ENCODE results near the gene BCAT1. TPM values are rescaled to one million over a fixed set of nuclear protein-coding genes. Genes with fewer than 3 reads are reported as not detected.

Gene BCAT1
- total and polyA plus RNA-seq, 2 donors (not counting 3 experiments of a cell fraction or from before 2014, with no cell fraction given), result 21.6 to 267 TPM

- H3K9me1 ChIP-seq (replicated peaks; ENCODE audit: control insufficient read depth, extremely low read depth, insufficient read depth, low read length), result no peaks in the 10 kb centered on the region
- DNase-seq (ENCODE audit: low read depth, low spot score) (no peak), FAIRE-seq (no peak)
- no TSS peak for BruUV-seq (replicated peaks)
- H4K20me1 ChIP-seq (replicated peaks; ENCODE audit: control insufficient read depth, extremely low read depth, insufficient read depth, low read length), result no peaks in the 10 kb centered on the region
- TF ChIP-seq POLR2AphosphoS5 (IDR thresholded peaks at IDR 0.05; ENCODE audit: insufficient read depth, low read depth, low read length), result no peak
- TF ChIP-seq JUN (IDR thresholded peaks at IDR 0.05; ENCODE audit: borderline replicate concordance, insufficient read depth, insufficient read length, low read depth), result no peak
- TF ChIP-seq EZH2 (IDR thresholded peaks at IDR 0.05; ENCODE audit: borderline replicate concordance, low read depth, low read length, severe bottlenecking), result no peak
- TF ChIP-seq, protein P1, sequence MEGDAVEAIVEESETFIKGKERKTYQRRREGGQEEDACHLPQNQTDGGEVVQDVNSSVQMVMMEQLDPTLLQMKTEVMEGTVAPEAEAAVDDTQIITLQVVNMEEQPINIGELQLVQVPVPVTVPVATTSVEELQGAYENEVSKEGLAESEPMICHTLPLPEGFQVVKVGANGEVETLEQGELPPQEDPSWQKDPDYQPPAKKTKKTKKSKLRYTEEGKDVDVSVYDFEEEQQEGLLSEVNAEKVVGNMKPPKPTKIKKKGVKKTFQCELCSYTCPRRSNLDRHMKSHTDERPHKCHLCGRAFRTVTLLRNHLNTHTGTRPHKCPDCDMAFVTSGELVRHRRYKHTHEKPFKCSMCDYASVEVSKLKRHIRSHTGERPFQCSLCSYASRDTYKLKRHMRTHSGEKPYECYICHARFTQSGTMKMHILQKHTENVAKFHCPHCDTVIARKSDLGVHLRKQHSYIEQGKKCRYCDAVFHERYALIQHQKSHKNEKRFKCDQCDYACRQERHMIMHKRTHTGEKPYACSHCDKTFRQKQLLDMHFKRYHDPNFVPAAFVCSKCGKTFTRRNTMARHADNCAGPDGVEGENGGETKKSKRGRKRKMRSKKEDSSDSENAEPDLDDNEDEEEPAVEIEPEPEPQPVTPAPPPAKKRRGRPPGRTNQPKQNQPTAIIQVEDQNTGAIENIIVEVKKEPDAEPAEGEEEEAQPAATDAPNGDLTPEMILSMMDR (IDR thresholded peaks at IDR 0.05; ENCODE audit: extremely low read depth in 1 of 2, insufficient read depth in 1 of 2, low read depth in 1 of 2, low read length in 2 of 2), result no peak
- TF ChIP-seq, protein P2, sequence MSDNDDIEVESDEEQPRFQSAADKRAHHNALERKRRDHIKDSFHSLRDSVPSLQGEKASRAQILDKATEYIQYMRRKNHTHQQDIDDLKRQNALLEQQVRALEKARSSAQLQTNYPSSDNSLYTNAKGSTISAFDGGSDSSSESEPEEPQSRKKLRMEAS (IDR thresholded peaks at IDR 0.05; ENCODE audit: insufficient read depth, insufficient read length), result no peak
- no peak for TF ChIP-seq MYC (IDR thresholded peaks at IDR 0.05; ENCODE audit: low read depth, low read length)
- TF ChIP-seq GATA2 (IDR thresholded peaks at IDR 0.05; ENCODE audit: insufficient read depth, insufficient read length, low read depth, low read length), result no peak
- TF ChIP-seq POLR2A (IDR thresholded peaks at IDR 0.05; ENCODE audit: low read depth, low read length), result no peak
- TF ChIP-seq FOS (IDR thresholded peaks at IDR 0.05; ENCODE audit: borderline replicate concordance, insufficient read depth, low read length), result no peak
- H3K27ac ChIP-seq (ENCODE audit: insufficient read depth, low read depth, low read length), result no peak overlapping the region
- H3K9me3 ChIP-seq (replicated peaks; ENCODE audit: control insufficient read depth, insufficient read depth, low read length), result no peaks in the 10 kb centered on the region
- H3K4me1 ChIP-seq (ENCODE audit: control insufficient read depth, extremely low read depth, insufficient read depth, low read length), result peaks cover 29% of the 10 kb centered on the region
- H3K4me3 ChIP-seq (replicated peaks in 1 of 3; ENCODE audit: insufficient read depth in 1 of 3, low read depth in 1 of 3, low read length in 3 of 3), result no peak overlapping the region
- intact Hi-C loops (cut with micrococcal nuclease) (no loop called here), dilution Hi-C loops (cut with MboI; ENCODE audit: extremely low pct_ligation_motif_present, low sequenced_read_pairs) (no loop called here)
- H3K79me2 ChIP-seq (ENCODE audit: control insufficient read depth, insufficient read depth, low read length), result peaks cover 54% of the 10 kb centered on the region
- ChIA-PET POLR2A (no interaction called here), CTCF (interaction anchor here (0.7 to 2.3 kb wide), 2 partner anchors 11 to 37 kb away, joined by 3 to 7 read pairs; no protein-coding TSS in a partner anchor)
- H2AFZ ChIP-seq (ENCODE audit: low read depth, low read length), result no peak overlapping the region
- no peaks in the 10 kb centered on the region for H3K27me3 ChIP-seq (ENCODE audit: control insufficient read depth in 2 of 2, insufficient read depth in 2 of 2, low read length in 2 of 2)
- H3K36me3 ChIP-seq (ENCODE audit: control insufficient read depth in 2 of 2, extremely low read depth in 1 of 2, insufficient read depth in 2 of 2, low read length in 2 of 2), result peaks cover 3 to 8% of the 10 kb centered on the region in 2 experiments
- H3K4me2 ChIP-seq (ENCODE audit: insufficient read depth, low read length), result no peak overlapping the region
- no peak overlapping the region for H3K9ac ChIP-seq (replicated peaks; ENCODE audit: extremely low read depth, insufficient read depth, low read length)
These were observed 58.7 kb downstream of the BCAT1 start for GRCh38 chr12:24890048-24890803.
